OCI-M1 (cell line): ENCODE results near the gene TGDS.
"Not testable (repeated sequence)": the region's sequence is repeated elsewhere in the genome, so short reads cannot be mapped to it uniquely, and the experiment has no call there.

Experiments used
- DNase-seq: peaks from one replicate; lab custom pipeline; 2025; lab: John Stamatoyannopoulos, UW

Gene TGDS

DNA sequence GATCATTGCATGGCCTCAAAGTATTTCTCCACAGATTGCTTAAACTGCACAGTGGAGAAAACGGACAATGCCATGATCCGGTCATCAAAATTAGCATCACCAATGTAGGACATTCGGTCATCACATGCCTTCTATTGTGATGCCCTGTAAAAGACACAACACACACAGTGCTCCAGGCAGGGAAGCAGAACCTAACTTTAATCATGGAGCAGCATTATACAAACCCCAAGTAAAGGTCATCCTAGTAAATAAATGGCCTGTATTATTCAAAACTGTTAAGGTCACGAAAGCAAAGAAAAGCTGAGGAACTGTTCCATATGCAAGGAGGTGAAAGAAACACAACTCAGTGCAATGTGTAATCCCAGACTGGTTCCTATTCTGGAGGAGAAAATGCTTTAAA, 42.2 kb downstream of the TGDS start:
- DNase-seq, result no peak

DNA sequence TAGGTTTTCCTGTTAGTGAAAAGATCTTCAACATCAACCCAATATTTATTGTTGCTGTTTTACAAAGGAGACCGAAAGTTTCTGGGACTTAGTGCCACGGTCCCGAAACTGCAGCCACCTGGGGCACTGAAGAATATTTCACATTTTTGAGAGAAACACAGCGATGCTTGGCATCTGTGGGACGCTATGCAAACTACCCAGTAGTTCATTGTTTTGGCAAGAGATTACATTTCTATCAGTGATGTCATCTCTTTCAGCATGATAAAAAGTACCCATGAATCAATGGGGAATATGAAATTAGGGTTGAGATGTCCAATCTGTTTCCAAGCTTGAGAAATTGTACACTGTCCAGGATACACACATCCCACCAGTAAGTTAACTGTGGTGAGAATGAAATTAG, 43.9 kb downstream of the TGDS start:
- no peak for DNase-seq

DNA sequence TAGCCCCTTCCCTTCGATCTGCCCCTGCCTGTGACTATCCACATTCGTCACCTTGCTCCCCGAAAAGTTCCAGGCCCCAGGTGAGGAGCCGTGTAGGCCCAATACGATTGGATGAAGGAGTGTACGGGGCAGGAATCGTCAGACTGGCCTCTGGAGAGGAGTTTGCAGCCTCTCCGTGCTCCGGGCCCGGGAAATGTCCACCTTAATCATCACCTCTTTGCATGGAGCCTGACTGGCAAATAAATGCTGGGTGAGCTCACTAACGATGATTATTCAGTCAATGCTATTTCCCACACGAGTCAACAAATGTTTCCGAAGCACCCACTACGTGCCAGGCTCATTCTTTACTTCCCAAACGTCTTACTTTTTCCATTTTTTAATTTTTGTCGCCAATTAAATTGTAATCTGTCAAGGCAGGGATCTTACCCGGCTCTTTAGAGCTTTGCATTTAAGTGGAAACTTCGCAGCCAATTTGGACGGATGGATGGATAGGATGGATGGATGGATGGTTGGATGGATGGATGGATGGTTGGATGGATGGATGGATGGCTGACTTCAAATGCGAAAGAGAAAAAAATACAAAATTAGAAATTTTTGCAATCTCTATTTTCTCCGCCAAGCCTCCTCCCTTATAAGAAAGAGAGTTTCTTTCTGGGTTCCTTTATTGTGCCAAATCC, 45.8 kb downstream of the TGDS start:
- no peak for DNase-seq

DNA sequence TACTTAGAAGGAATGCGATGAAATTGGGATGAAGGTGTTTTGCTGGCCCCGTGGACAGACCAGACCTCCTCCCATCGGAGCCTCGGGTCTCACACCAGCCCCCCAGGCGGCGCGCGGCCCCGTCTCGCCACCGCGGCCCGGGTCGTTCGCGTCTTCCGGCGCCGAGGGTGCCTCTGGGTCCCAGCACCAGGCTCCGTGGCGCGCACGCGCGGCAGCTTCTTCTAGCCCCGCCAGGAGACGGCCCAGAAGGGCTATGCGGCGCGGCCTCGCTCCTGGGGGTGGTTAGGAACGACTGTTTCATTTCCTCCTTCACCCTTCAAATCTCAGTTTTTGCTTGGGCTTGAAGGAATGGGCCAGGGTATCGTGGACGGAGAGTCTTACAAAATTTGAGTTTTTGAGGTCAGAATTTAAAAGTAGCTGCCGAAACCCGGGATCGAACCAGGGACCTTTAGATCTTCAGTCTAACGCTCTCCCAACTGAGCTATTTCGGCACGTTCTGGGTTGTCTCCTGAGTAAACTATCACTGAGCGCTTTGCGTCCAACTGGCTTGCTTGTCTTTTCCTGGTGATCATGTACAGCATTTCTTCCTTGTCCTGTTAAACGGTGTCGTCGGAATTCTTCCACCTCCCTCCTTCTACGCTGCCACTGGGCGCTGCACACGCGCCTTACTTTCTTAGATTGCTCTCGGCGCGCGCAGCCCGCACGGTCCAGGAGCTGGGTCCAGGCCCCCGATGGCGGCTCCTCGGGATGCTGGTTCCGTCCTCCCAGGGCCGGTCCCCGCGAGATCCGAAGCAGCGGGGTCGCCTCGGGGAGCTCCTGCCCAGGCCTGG, 46.5 kb downstream of the TGDS start:
- DNase-seq, result peak; percentile 99

DNA sequence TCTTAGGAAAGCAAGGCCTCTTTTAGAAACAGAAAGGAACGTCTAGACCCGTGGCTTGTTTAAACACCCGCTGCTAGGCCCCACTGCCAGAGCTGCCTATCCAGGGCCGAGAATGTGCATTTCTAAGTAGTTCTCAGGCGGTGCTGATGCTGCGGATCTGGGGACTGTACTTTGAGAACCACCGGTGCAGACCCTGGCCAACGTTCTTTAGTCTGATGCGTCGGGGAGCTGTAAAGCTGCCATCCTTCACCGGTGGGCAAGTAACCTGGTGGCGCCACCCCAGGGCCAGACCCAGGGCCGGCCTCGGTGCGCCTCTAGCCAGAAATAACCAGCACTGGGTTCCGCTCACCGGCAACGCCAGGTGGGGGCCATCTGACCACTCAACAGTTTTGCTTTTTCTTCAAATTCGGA, 47.1 kb downstream of the TGDS start:
- DNase-seq, result no peak

DNA sequence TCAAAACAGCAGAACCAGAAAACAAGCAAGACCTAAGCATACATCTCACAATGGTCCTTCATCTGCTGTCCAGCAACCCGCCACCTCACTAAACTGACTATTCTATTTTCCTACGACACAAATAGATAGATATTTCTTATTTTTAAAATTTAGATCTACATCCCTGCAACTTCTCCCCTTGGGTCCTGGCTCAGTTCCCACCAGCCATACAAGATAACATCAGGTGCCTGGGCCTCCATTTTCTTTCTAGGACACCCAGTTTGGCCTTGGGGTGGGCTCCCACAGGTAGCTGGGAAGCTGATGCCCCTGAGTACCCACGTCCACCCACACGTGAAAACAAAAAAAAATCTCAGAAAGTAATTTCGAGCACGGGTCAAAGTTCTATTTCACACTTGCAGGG, 47.6 kb downstream of the TGDS start:
- DNase-seq, result no peak

DNA sequence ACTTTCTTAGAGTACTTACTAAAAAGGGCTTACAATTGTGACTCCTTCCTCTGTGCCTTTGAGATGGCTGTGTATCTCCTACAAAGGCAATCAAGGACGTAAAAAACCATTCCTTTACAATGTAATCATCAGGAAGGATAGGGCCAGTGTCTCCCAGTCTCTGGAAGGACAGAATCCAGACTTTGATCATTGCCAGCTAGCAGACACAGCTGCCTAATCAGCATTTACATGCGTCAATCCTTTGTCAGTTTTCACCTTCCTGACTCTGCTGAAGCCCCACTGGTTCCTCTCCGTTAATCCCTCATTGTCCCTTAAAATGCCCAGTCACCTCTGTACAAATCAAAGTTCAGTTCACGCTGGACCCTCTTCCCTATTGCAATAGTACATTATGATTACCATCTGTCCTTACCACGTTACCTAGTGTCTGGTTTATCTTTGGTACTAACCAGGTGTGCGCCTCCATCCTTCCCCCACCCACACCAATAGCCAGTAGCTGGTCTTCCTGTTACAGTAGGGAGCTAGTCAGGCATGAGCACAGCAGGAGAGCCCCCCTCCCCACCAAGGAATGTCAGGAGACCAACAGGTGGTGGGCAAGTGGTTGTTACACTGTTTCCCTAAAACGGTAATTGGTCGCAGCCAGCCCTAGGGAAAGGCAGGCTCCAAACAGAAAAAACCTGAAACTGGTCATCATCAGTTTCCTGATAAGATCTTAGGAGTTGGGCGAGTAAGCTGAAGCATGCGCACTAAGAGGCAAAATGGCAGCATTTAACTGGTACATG, 49.7 kb downstream of the TGDS start:
- no peak for DNase-seq

DNA sequence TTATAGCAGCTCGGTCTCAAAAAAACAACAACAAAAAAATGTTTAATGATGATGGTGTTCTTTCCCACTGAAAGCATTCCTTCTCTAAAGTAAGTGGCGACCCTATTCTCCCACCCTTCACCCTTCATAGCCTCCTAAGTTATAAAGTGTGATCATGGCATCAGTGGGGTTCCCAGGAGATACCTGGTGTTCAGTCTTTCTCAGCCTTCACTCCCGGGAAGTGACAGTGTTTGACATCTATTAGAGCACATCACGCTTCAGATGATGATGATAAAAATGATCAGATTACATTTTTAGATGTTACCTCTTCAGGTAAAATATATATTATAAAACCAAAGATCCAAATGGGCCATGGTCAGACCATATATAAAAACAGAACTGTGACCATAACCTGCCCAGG, 51.0 kb downstream of the TGDS start:
- no peak for DNase-seq

DNA sequence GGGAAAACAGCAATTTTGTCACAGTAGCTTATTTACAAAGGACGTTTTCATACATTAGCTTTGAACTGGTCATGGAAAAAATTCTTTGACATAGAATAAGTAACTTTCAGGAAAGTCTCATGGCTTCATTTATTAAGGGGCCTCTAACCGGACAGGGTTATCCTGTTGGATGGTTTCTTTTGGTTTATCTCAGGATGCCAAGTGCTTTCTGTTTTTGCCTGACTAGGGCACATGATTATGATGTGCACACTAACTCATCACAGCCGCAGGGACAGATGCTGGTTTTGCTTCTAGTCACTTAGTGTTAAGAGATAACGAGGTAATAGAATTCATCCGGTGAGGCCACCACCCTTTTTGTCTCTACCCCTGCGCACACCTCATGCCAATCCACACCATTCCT, 53.0 kb downstream of the TGDS start:
- DNase-seq, result peak; percentile 43

DNA sequence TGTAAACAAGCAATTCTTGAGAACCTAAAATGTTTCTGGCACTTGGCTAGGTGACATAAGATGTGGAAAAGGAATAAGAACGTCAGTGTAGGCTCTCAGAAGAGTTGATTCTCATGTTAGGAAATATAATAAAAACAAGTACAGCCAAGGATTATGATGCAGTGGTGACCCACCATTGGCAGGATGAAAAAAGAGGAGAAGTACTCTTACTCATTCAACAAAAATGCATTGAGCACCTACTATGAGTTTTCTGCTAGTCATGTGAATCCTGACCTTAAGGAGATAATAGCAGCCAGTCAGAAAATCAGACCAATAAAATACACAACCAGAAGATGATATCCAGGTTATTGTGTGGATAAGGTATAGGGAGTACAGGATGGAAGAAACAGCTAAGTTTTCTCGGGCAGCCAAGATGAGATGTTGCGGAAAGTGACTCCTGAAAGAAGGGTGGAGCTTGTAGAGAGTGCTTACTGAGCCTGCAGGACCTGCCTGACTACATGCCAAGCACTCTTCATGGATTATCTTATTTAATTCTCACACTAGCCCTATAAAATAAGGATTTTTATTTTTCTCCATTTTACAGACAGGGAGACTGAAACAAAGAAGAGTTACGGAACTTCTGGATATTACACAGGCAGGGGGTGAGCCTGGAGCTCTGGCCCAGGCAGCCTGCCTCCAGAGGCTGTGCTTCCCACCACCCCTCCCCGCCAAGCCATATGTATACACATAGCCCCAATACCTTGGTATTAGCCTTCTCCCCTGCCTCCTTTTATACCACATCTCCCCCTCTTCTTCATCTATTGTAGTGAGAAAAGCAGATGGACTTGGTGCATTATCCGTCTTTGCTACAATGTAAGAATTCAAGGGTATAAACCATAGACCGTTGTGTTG, 58.0 kb downstream of the TGDS start:
- DNase-seq, result no peak

DNA sequence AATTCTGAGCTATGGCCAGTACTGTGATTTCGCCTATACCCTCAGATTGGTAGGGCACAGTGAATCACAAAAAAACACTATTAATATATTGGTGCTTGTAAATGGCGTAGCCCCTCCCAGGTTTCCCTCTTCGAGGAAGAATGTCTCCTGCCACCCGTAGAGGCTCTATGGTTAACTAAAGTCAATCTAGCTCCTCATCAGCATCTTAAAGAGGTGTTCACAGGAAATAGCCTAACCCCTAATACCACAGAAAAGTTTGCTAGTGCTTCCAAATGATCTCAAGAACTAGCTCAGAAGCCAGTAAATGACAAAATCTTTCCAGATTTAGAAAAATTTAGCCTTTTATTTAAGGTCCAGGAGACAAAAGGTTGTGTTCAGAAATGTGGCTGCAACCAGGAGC, 60.2 kb downstream of the TGDS start:
- no peak for DNase-seq

DNA sequence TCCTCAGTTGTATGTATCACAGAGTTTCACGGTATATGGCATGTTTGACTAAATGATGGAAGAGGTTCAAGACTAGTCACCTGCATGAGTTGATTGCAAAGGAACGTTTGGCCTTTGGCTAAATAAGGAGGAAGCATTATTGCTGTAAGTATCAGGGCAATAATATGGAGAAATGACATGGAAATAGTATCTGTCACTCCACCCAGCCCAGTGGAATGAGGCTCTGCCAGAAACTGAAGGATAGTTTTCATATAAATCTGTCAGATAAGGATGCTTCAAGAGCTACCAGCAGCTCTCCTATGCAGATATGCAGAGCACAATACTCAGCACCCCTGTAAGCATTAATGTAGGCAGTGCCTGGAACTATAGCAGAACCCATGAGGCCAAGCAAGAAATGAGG, 60.7 kb downstream of the TGDS start:
- no peak for DNase-seq

DNA sequence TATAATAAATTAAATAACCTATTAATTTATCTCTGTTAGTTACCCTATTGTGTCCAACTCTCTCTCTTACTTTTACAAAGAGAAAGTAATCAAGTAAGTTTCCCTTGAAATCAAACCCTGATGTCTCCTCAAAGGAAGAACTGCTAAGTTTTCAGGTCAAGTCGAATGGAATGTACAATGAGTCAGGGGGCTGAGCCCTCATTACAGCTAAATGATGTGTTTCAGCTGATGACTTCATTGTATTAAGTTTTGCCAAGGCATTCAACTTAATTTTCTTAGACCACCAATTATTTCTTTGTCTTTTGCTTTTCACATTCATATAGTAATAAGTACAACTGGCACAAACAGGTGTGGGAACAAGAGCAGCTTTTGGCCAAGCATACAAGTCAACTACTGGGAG, 61.8 kb downstream of the TGDS start:
- DNase-seq, result no peak

DNA sequence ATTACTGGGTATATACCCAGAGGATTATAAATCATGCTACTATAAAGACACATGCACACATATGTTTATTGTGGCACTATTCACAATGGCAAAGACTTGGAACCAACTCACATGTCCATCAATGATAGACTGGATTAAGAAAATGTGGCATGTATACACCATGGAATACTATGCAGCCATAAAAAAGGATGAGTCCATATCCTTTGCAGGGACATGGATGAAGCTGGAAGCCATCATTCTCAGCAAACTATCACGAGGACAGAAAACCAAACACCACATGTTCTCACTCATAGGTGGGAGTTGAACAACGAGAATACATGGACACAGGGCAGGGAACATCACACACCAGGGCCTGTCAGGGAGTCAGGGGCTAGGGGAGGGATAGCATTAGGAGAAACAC, 63.7 kb downstream of the TGDS start:
- DNase-seq, result not testable (repeated sequence)

DNA sequence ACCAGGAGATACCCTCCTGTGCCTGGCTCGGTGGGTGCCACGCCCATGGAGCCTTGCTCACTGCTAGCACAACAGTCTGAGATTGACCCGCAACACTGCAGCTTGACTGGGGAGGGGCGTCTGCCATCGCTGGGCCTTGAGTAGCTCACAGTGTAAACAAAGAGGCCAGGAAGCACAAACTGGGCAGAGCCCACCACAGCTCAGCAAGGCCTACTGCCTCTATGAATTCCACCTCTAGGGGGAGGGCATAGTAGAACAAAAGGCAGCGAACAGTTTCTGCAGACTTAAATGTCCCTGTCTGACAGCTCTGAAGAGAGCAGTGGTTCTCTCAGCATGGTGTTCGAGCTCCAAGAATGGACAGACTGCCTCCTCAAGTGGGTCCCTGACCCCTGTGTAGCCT, 69.0 kb downstream of the TGDS start:
- not testable (repeated sequence) for DNase-seq

DNA sequence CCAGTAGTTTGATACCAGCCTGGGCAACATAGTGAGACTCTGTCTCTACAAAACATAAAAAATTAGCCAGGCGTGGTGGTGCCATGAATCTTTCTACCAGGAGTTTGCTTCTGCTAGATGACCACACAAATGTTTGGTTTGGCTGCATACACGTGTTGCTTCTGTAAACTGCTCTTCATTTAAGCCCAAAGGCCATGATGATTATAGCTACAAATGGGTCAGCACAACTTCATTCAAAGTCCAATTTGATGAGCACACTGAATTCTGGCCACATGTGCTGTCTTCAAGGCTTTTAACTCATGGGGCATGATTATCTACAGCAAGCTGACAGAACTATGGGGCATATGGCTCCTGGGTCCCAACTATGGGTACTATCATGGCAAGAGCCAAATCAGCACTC, 70.2 kb downstream of the TGDS start:
- DNase-seq, result no peak

DNA sequence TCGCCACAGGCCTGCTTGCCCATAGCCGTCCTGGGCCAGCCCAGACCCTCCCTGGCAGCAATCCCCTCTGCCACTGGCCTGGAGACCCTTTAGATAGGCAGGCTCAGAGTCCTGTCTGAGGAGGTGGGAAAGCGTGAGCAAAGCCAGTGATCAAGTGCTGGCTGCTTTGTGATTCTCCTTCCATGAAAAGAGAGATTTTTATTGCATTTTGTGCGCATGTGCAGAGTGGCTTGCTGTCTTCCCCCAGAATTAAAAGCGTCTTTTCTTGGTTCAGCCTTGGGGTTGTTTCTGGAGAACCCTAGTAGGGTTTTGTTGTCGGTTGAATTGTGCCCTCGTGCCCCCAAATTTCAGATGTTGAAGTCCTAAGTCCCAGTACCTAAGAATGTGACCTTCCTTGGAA, 71.5 kb downstream of the TGDS start:
- DNase-seq, result no peak
